ENCODE measurements around the gene SPAG4. TPM values are rescaled to one million over a fixed set of nuclear protein-coding genes. Genes with fewer than 3 reads are reported as not detected.

SPAG4 gene
- total RNA-seq, 1 donor from 2014 or later: 3.3 TPM

DNA sequence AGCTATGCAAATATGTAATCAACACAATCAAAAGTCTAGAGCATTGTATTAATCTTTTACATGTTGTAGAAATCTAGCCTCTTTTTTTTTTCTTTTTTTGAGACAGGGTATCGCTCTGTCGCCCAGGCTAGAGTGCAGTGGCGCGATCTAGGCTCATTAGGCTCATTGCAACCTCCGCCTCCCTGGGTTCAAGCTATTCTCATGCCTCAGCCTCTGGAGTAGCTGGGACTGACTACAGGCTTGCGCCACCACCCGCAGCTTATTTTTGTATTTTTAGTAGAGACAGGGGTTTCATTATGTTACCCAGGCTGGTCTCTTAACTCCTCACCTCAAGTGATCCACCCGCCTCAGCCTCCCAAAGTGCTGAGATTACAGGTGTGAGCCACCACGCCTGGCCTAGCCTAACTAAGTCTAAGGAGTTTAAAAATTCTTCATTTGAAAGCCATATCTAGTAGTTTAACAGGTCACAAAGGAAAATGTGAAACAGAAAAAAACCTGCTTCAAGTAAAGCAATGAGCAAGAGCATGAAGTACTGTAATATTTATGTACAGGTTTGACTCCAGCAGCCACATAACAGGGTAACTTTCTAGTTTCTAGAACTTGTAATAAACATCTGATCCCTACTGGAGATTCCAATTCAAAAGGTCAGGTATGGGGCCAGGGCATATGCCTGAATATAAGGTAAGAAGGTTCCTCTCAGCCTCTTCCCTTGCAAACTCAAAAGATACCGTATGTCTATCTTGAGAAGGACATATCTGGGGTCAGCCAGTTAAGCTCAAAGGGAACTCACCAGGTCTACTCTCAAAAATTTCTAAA lies 44.7 kb downstream of the SPAG4 start:
- ATAC-seq: no peak

DNA sequence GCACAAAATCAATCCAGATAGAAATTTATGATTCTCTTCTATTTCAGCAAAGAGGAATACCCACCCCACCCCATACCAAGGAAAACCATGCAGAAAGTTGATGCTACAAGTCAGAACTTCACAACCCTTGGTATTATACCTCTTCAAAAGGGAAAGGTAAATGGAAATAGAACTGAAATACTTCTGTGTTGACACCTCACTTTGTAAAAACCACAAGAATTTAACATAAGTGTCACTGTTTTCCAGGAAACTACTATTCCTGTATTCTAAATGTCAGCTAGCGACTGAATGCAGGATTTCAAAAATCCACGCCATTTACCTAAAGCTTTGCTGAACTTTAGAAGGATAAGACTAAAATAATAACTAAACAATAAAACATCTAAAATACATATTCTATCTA lies 45.4 kb downstream of the SPAG4 start:
- no peak for ATAC-seq

- ATAC-seq: no peak
Observed at GRCh38 chr20:35661908-35662307, 46.3 kb downstream of the SPAG4 start.

GRCh38 chr20:35662551-35662950 lies 46.9 kb downstream of the SPAG4 start:
- ATAC-seq: no peak

GRCh38 chr20:35663516-35664465 lies 48.2 kb downstream of the SPAG4 start:
- peak; percentile 57 for ATAC-seq

GRCh38 chr20:35664466-35665206 lies 49.0 kb downstream of the SPAG4 start, which contains the start of the genes CPNE1 and RBM12:
CPNE1 (minus strand) TSS chr20:35664900; CDS start chr20:35632923, 31,977 bp downstream.
RBM12 (minus strand) TSS chr20:35664900; CDS start chr20:35655322, 9,578 bp downstream.
- ATAC-seq: peak; percentile 92

GRCh38 chr20:35665949-35666288 lies 50.3 kb downstream of the SPAG4 start:
- no peak for ATAC-seq

- no peak for ATAC-seq
Observed at GRCh38 chr20:35669221-35669620, 53.6 kb downstream of the SPAG4 start.

GRCh38 chr20:35669681-35670080 lies 54.1 kb downstream of the SPAG4 start:
- no peak for ATAC-seq

Other genes starting within 250 kb of the SPAG4 start
- 32.5 TPM for gene UQCC1, start 203.9 kb upstream of the SPAG4 start, total RNA-seq
- gene GDF5, start 177.6 kb upstream of the SPAG4 start, total RNA-seq: not detected
- gene CEP250, start 160.2 kb upstream of the SPAG4 start, total RNA-seq: 13.6 TPM
- not detected for gene C20orf173, start 86.2 kb upstream of the SPAG4 start, total RNA-seq
- 168 TPM for gene ERGIC3, start 73.8 kb upstream of the SPAG4 start, total RNA-seq
- gene CPNE1, start 49.1 kb downstream of the SPAG4 start, total RNA-seq: 130 TPM
- gene RBM12, start 49.1 kb downstream of the SPAG4 start, total RNA-seq: 58.0 TPM
- gene NFS1, start 83.5 kb downstream of the SPAG4 start, total RNA-seq: 25.1 TPM
- gene ROMO1, start 83.6 kb downstream of the SPAG4 start, total RNA-seq: 136 TPM
- gene RBM39, start 126.4 kb downstream of the SPAG4 start, total RNA-seq: 139 TPM
- gene PHF20, start 156.2 kb downstream of the SPAG4 start, total RNA-seq: 17.3 TPM

Measured in esophagus mucosa (tissue), 1 donor.